Stimulated activated CD4-positive, alpha-beta T cell treated with anti-CD3 and anti-CD28 coated beads, Interleukin-4, amount 100 ng/mL, for 4 hours (primary cell): Measurements from ENCODE around the gene ABCB10.

ENCODE experiments used
- DNase-seq, 2 experiments: peaks; one replicate each; pipeline ENCODE4 v3.0.0-alpha.2; 2020

The ABCB10 gene

GRCh38 chr1:229466887-229467286 is 91.6 kb downstream of the ABCB10 start:
- DNase-seq = no peak
